ENCODE results near the gene DUSP16.
"Not testable (repeated sequence)": the region's sequence is repeated elsewhere in the genome, so short reads cannot be mapped to it uniquely, and the experiment has no call there.

The DUSP16 gene

GRCh38 chr12:12585115-12585863 lies 22.6 kb upstream of the DUSP16 start:
- DNase-seq (ENCODE audit: low read depth, low spot score): no peak

GRCh38 chr12:12583510-12584178 lies 21.0 kb upstream of the DUSP16 start:
- no peak for DNase-seq (ENCODE audit: low read depth, low spot score)

- no peak for DNase-seq (ENCODE audit: low read depth, low spot score)
Observed at GRCh38 chr12:12582895-12583303, 20.2 kb upstream of the DUSP16 start.

- no peak for DNase-seq (ENCODE audit: low read depth, low spot score)
Observed at GRCh38 chr12:12582193-12582881, 19.7 kb upstream of the DUSP16 start.

- DNase-seq (ENCODE audit: low read depth, low spot score): not testable (repeated sequence)
Observed at GRCh38 chr12:12580716-12581115, 18.1 kb upstream of the DUSP16 start.

GRCh38 chr12:12577786-12578185 lies 15.1 kb upstream of the DUSP16 start:
- DNase-seq (ENCODE audit: low read depth, low spot score): no peak

- DNase-seq (ENCODE audit: low read depth, low spot score): no peak
Observed at GRCh38 chr12:12572659-12573058, 10.0 kb upstream of the DUSP16 start.

GRCh38 chr12:12565971-12566370 lies 3.3 kb upstream of the DUSP16 start:
- DNase-seq (ENCODE audit: low read depth, low spot score): not testable (repeated sequence)

- no peak for DNase-seq (ENCODE audit: low read depth, low spot score)
Observed at GRCh38 chr12:12564911-12565310, 2.2 kb upstream of the DUSP16 start.

GRCh38 chr12:12563290-12563928 lies 746 bp upstream of the DUSP16 start:
- DNase-seq (ENCODE audit: low read depth, low spot score): peak; percentile 40

- peak; percentile 61 for DNase-seq (ENCODE audit: low read depth, low spot score)
Observed at GRCh38 chr12:12562016-12562483, 613 bp downstream of the DUSP16 start.

- peak; percentile 74 for DNase-seq (ENCODE audit: low read depth, low spot score)
Observed at GRCh38 chr12:12561371-12562015, 1.2 kb downstream of the DUSP16 start.

- peak; percentile 79 for DNase-seq (ENCODE audit: low read depth, low spot score)
Observed at GRCh38 chr12:12560587-12561370, 1.9 kb downstream of the DUSP16 start.

GRCh38 chr12:12559719-12560296 lies 2.9 kb downstream of the DUSP16 start:
- DNase-seq (ENCODE audit: low read depth, low spot score): no peak

GRCh38 chr12:12558291-12558690 lies 4.4 kb downstream of the DUSP16 start:
- DNase-seq (ENCODE audit: low read depth, low spot score): no peak

GRCh38 chr12:12557733-12558132 lies 4.9 kb downstream of the DUSP16 start:
- no peak for DNase-seq (ENCODE audit: low read depth, low spot score)

- DNase-seq (ENCODE audit: low read depth, low spot score): no peak
Observed at GRCh38 chr12:12555656-12556055, 7.0 kb downstream of the DUSP16 start.

- no peak for DNase-seq (ENCODE audit: low read depth, low spot score)
Observed at GRCh38 chr12:12553208-12553785, 9.4 kb downstream of the DUSP16 start.

GRCh38 chr12:12551115-12551514 lies 11.5 kb downstream of the DUSP16 start:
- DNase-seq (ENCODE audit: low read depth, low spot score): no peak

- DNase-seq (ENCODE audit: low read depth, low spot score): no peak
Observed at GRCh38 chr12:12550277-12550676, 12.4 kb downstream of the DUSP16 start.

All from astrocyte of the hippocampus (primary cell).